Brain pericyte (primary cell): ENCODE data around the gene NDST4.

Source experiments
- DNase-seq: peaks from one replicate; pipeline ENCODE4 v3.0.0-alpha.2; 2012; ENCODE audit warnings: low read depth, low spot score

Gene NDST4

GRCh38 chr4:115113506-115114106, at the start of gene NDST4:
Gene NDST4 (minus strand): TSS chr4:115113620. CDS start chr4:115077036, 36,584 bp downstream.
- DNase-seq, result peak; percentile 30

- no peak for DNase-seq
Measured at GRCh38 chr4:115159141-115159540, 45.7 kb upstream of the NDST4 start.

- no peak for DNase-seq
Measured at GRCh38 chr4:115158296-115158695, 44.9 kb upstream of the NDST4 start.

GRCh38 chr4:115154826-115155225, 41.4 kb upstream of the NDST4 start:
- no peak for DNase-seq

GRCh38 chr4:115152965-115153364, 39.5 kb upstream of the NDST4 start:
- DNase-seq, result no peak

GRCh38 chr4:115152081-115152480, 38.7 kb upstream of the NDST4 start:
- no peak for DNase-seq

GRCh38 chr4:115149106-115149505, 35.7 kb upstream of the NDST4 start:
- DNase-seq, result no peak

GRCh38 chr4:115145393-115146160, 32.2 kb upstream of the NDST4 start:
- no peak for DNase-seq

GRCh38 chr4:115128037-115128436, 14.6 kb upstream of the NDST4 start:
- DNase-seq, result no peak

- DNase-seq, result peak; percentile 76
Measured at GRCh38 chr4:115126491-115126890, 13.1 kb upstream of the NDST4 start.

- DNase-seq, result no peak
Measured at GRCh38 chr4:115121351-115122043, 8.1 kb upstream of the NDST4 start.

GRCh38 chr4:115119804-115120352, 6.5 kb upstream of the NDST4 start:
- DNase-seq, result no peak

GRCh38 chr4:115117651-115118050, 4.2 kb upstream of the NDST4 start:
- no peak for DNase-seq

GRCh38 chr4:115110191-115111181, 2.9 kb downstream of the NDST4 start:
- DNase-seq, result peak; percentile 30

- DNase-seq, result no peak
Measured at GRCh38 chr4:115108850-115109249, 4.6 kb downstream of the NDST4 start.

GRCh38 chr4:115107411-115107810, 6.0 kb downstream of the NDST4 start:
- DNase-seq, result no peak

GRCh38 chr4:115101675-115102074, 11.7 kb downstream of the NDST4 start:
- no peak for DNase-seq

GRCh38 chr4:115090483-115091075, 22.8 kb downstream of the NDST4 start:
- DNase-seq, result no peak

- no peak for DNase-seq
Measured at GRCh38 chr4:115082633-115083032, 30.8 kb downstream of the NDST4 start.

- no peak for DNase-seq
Measured at GRCh38 chr4:115076691-115077090, 36.7 kb downstream of the NDST4 start.

GRCh38 chr4:115058533-115058932, 54.9 kb downstream of the NDST4 start:
- no peak for DNase-seq
